ENCODE measurements around the gene CCNI2.
A peak's percentile ranks its signal among the peaks of the same experiment; 100 is the strongest.

The CCNI2 gene

DNA sequence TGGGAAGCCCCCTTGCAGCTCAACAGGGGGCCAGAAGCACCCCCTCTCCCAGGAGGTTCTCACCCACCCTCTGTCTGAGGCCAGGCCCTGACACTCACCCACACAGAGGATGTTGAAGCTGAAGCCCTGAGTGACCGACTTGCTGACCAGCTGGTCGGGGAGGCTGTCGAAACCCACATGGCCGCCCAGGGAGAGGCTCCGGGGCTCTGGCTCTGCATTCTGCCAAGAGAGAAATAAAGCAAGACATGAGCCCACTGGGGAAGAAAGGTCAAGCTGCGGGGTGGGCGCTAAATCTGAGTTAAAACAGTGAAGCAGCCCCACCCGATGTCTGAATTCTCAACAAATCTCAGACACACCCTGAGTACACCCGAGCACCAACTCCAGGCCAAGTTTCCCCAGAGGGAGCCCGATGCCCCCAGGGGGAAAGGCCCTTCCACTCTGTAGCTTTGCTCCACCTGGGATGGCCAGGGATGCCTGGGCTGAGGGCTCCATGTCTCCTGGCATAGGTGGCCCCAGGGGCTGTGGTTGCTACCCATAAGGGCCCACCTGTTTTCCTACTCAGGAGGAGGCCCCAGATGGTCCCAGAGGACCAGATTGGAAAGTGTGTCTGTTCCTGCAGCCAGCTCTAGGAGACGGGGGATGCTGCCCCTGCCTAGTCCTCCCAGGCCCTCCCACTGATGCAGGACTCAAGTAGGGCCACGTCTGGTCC, 18.2 kb downstream of the CCNI2 start:
- DNase-seq, result no peak

DNA sequence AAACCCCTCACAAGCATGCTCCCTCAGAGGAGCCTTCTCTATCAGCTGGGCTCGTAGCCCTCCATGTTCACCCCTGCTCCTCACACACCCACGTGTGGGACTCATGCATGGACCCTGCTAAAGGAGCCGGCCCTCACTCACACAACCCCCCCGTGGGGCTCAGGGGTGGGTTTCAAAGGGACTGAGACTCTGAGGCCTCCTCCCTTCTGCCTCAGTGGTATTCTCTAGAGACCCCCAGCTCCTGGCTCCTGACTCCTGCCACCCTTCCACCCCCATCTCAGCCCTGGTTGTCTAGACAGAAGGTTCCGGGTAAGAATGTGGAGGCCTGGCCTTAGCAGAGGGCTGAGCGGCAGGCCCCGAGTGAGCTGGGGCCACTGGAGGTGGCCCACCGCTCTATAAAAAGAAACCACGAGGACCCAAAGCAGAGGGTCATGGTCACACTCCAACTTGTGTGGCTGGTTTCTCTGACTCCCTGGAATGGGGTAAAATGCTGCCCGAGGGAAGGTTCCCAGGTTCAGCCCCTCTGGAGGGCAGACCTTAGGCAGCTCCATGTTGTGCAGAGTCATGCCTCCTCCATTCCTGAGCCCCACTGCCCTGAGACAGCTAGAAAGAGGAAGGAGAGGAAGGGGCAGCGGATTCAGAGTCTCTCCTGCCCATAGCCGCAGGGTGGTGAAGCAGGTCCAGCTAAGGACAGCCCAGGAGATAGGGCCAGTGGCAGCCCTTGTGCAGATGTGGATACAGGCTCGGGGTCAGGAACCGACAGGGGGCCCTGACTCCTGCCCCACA, 19.0 kb downstream of the CCNI2 start:
- no peak for DNase-seq

DNA sequence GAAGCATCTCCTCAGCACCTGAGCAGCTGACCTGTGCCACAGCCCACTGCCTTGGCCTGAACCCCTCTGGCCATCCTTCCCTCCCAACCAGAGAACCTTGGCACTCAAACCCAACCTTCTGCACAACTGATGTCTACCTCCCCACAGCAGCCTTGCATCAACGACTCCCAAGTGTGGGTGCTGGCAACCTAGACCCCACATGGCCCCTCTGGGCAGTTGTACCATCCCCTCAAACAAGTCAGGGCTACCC, 19.5 kb downstream of the CCNI2 start:
- no peak for DNase-seq

DNA sequence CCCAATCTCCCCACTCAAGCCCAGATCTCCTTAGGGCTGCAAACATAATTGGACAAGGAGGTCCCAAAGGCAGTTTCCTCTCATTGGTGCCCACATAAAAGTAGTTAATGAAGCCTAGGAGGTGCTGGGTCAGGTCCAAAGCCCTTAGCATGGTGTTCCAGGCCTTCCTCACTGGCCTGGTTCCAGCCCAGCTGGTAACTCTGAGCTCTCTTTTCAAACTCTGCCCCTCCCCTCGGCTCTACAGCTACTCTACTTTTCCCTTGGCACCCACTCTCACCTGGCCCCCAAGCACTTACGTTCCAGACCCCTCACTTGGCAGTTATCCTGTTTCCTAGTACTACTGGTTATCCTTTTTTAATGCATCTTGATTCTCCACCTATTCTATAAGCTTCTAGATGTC, 19.9 kb downstream of the CCNI2 start:
- DNase-seq, result no peak

DNA sequence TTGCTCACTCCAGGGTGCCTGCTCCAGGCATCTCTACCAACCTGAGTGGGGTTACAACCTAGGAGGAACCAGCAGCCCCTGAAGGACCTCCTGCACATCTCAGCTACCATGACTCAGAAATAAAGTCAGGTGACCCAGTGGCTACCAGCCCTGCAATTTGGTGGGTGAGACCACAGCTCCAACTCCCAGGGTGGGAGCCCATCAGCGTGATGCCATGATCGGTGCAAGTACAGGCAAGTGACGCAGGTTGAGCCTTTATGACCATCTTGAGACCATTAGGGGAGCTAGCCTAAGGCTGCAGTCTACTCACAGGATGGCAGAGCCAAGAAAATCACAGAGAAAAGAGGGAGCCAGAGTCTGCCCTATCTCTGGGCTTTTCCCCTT, 21.3 kb downstream of the CCNI2 start:
- DNase-seq, result no peak

DNA sequence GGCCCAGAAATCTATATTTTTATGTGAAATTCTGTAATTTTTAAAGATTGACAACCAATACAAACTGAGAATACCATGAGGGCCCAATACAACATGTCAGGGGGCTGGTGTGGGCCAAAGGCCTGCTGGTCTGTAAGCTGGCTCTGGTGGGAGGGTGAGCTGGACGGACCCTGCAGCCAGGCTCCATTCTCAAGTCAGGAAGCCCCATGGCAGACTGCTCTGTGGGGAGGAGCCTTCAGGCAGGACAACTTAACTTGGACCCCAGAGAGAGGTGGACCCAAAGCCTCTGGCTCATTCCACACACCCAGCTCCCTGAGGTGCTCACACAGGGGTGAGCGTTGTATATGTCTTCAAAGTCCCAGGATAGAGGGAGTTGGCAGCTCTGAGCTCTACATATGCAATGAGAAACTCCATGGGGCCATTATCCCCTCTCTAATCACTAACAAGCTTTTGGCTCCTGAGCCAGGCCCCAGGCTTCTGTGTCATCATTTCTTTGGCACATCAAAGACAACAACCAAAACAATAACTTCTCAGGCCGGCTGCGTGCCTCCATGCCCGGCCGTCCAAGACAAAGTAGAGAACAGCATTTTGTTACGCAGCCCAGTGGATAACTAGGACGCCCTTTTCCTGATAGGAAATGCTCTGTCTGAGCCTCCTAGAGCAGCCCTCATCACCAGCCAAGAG, 23.4 kb downstream of the CCNI2 start:
- DNase-seq, result no peak

DNA sequence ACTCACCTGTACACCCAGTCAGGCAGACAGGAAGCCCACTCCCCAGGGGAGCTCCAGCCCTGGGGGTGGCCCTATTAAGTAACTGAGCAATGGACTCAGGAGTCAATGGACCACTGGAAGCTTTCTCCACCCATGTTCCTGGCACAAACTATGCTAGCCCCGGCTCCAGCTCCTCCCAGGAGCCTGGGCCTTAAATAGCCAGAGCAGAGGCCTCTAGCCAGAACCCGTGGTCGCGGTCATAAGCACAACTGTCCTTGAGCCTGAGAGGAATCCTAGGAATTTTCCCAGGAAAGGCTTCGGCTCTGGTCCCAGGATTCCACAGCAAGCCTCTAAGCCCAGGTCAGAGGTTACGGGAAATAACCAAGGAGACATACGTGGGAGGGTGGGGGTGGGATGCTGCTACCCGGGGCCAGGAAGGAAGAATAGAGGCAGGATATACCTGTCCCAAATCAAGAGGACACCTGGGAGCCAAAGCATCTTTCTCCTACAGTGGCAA, 24.3 kb downstream of the CCNI2 start:
- DNase-seq, result no peak

DNA sequence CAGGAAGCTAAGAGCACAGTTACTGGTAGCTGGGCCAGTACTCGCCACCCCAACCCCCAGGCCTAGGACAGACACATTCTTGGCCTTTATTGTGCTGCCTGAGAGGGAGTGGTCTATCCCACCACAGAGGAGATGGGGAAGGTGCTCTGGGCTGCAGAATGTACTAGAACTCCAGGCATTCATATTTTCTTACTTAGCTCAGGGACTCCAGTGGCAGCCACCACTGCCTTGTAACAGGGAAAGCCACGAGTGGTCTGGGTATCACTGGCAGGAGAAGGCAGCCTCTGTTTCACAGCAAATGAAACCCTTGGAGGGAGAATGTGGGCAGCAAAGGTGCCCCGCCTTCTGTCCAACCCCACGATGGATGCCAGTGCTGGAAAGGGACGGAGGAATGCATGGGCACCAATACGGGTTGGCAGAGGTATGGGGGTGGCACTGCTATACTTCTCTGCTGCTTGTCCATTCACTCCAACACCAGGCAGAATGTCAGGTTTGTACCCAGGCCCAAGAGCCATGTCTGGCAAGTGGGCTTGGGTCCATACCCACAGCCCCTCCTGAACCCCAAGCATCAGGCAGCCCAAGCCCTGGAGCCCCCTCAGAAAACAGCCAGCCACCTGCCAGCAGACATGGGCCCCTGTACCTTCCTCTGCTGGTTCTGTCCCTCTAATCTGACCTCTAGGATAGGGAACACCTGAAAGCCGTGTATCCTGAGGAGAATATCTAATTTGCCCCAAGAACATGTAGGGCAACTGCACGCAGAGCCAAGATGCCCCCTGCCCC, 25.3 kb downstream of the CCNI2 start:
- no peak for DNase-seq

DNA sequence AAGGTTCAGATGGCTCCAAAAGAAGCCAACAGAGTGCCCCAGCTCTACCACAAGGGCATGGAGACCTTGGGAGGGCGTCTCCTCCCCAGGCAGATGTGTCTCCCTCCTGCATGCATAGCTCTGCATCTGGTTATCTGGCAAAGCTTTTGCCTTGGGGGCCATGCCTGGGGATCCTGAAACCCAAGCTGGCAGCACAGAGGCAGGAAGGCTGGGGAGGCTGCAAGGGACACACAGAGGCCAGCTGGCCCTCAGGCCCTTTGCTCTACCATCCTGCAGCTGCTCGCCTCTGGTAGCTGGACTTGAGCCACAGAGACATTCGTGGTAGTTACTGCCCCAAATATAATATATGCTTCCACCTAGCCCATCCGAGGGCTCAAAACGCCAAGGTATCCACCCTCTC, 25.9 kb downstream of the CCNI2 start:
- DNase-seq, result no peak

DNA sequence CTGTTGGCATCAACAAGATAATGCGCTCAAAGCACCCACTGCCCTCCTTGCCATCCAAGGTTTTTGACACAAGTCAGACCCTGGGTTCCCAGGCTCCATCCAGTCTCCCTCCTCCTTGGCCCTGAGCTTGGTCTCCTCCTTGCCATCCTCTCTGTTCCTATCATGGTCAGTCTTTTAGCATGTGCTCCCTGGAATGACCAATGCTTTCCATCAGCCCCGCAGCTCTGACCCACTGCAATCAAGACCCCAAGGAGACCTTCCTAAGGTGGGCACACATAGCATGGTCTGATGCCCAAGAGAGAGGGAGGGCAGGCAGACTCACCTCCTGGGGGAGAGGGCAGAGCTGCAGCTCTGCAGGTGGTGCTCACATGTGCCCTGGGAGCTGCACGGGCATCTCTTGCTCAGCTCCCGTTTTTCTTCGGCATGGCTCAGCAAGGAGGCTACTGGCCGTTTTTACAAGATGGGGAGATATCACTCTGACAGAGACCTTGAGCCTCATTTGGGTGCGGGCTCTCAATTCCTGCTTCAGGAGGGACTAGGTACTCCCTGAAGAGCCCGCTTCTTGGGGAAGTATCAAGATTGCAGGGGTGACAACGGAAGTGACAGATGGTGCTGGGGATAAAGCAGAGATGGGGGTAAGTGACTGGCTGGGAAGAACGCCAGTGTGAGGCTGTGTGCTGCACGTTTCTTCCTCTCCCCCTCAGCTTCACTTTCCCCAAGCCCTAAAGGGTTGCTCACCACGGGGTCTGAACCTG, 26.6 kb downstream of the CCNI2 start:
- DNase-seq, result no peak

DNA sequence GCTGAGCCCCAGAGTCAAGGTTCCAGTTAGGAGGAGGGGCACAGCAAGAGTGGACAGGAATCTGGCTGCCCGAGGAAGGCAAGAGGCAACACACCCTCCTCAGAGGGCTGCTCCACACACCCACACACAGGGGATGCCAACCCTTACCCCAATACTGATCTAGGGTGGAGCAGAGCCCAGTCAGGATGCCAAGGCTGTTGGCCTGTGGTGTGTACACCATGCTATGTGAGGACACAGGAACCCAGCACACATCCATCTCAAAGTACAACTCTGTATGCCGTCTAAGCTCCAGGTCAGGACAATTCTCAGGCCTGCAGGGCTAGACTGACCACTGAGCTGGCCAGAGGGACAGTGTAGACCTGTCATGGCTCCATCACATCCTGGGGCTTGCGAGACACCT, 27.2 kb downstream of the CCNI2 start:
- DNase-seq, result no peak

DNA sequence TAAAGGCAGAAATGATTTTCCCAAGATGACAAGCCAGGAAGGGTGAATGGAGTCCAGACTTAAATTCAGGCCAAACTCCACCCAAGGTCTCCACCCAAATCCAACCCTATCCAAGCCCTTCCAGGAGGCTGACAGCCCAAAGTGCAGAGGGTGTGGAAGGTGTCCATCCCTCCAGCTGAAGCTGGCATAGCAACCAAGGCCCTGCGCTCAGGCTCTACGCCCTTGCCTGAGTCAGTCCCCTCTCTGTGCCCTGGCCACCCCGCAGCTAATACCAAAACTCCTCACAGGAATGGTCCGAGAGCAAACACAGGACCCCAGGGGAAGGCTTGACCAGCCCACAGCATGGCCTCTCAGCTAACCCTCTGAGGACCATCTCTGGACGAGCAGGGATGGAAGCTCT, 27.7 kb downstream of the CCNI2 start:
- DNase-seq, result no peak

DNA sequence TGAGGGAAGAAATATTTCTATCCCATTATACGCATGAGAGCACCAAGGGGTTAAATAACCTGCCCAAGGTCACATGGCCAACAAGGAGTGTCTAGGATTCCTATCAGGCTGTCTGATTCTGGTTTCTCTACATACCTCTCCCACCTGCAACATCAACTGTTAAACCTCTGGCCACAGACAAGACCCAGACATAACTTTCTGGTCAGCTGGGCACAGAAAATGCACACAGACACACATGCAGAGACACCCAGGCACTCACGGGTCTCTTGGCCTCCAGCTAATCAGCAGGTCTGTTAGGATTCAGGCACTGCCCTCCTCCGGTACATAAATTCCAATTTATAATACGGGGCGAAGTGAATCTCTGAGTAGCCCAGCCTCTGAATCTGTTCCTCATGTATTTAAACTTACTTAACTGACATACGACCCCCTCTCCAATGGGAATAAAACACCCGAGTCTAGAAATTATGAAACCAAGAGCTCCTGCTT, 28.3 kb downstream of the CCNI2 start:
- no peak for DNase-seq

DNA sequence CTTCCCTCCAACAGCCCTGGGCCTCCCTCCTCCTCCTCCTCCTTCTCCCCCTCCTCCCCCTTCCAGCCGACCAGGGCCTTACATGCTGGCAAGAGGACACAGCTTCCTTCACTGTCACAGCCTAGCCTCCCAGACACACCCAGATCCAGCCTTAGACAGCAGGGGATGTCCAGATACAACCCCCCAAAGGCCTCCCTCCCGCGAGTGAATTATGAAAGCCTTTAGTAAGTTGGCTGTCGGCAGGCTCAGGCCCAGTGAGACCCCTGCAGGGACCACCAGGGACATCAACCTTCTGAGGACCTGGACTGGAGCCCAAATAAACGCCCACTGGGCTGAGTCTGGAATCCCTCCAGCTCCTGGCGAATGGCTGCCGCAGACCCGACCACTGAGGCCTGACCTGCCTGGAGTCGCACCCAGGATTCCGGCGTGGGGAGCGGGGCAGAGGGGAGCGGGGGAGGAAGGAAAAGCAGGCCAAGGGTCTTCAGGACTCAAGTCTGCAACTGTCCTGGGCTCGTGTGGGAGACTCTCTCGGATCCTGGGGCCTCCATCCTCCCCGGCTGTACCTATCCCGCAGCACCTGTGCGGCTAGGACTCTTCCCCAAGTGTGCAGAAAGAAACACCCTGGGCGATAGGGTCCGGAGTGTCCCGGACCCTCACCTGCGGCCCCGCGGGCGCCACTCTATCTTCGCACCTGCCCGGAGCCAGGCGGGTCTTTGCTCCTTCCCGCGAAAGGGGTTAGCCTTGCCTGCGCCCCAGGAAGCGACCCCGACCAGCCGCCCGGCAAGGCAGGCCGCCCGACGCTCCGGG, 29.1 kb downstream of the CCNI2 start:
- DNase-seq, result no peak

DNA sequence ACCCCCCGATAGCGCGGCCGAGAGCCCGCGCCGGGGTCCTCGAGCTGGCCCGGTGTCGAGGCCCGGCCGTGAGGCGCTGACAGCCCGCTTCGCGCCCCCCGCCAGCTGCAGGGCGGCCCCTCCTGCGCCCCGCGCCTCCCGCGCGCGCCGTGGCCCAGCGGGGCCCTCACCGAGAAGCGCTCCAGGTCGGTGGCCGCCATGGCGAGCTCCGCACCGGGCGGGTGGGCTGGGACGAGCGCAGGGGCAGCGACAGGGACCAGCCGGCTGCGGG, 29.6 kb downstream of the CCNI2 start:
- no peak for DNase-seq

DNA sequence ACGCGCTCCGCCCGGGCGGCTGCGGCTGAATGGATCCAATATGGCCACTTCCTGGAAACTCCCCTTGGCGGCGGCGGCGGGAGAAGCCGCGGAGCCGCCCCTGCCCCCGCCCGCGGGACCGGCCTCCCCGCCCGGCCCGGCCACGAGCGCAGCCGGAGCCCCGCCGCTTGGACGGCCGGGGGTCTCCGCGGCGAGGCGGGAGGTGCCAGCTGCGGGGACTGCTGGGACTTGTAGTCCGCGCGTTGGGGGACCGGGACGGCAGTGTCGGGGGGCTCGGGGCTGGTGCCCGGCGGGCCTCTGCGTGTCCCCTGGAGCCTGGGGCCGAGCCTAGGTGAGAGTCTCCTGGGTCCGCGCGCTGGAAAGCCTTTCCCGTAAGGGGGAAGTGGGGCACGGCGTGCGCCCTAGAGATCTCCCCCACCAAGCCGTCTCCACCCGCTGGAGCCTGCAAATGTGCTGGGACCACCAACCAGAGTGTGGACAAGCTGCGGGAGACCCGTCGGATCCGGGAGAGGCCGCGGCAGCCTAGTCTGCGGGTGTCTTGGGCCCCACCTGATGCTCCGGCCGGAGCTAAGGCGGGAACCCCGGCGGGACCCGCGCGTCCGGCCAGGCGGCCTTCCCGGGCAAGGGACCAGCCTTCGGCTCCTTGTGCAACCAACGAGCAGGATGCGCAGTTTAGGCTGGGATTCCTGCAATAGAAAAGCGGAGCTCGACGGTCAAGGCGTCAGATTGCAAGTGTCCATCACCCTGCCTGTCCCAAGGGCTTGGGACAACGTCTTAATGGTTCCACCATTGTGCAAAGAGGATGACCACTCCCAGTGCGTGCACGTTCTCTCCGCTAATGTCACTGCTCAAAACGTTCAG, 30.2 kb downstream of the CCNI2 start, which contains the start of gene SEPTIN8:
Gene SEPTIN8 (minus strand): TSS at position 31 of the 861 bp plus-strand sequence. CDS start 102 bp downstream, outside the sequence.
- DNase-seq, result peak; percentile 42 to 80 (median 69)

DNA sequence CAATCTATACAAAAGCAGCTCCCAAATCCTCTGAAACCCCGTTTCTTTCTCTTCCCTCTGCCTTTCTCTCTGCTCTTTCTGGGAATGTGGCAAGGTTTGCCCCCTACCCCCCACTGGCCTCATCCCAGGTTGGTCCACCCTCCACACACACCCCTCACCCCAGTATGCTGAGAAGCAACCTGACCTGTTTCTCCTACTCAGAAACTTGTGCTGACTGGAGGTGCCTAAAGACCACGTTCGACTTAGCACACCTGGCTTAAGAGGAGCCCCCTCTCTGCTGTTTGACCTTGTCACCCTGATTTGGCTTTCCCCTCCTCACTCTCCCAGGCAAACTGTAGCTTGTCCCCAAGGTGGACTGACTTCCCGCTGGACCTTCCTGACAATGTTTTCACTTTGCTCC, 30.9 kb downstream of the CCNI2 start:
- DNase-seq, result no peak

DNA sequence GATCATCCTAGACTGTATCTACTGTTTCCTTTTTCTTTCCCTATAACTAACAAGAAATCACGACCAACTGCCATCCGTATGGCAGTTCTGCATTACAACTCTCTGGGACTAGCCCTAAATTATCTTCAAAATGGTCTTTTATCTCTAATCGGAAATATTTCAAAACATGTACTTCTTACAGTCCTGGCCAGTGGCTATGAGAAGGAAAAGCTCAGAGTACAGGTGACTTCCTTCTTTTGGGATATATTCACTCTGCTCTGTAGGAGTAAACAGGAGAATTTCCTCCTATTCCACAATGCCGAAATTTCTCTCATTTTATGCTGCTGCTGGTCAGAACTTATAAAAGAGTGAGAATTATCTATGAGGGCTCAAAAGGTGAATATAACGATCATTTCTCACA, 31.6 kb downstream of the CCNI2 start:
- DNase-seq, result no peak

DNA sequence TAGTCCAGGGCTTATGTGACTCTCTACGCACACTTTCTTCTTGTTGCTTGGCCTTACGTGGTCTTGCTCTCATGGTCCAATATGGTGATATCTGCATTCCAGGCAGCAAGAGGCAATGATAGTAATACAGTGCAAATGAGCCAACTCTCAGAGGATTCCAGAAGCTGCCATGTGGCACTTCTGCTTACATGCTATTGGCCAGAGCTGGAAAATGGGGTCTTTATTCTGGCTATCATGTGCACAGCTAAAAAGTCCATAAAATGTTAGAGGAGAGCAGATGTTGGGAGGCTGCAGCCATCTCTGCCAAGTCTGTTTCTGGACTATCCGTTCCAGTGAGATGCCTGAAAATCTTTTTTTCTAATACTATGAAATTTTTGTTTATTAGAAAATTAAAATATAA, 32.7 kb downstream of the CCNI2 start:
- DNase-seq, result no peak

DNA sequence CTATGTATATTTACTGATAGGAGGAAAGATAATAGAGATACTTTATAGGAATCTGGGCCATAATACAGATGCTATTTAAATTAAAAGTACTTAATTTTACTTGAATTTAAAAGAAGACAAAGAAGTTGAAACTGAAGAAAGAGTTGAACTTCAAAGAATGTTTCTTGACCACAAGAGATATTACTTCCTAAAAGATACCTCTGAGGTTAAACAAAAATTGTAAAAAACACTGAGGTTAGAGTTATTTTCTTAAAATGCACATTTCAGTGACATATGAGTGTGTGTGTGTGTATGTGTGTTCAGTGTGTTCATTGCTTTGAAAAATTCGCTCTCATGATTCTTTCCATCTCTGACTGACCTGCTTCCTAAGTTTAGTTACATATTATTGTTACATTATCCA, 33.4 kb downstream of the CCNI2 start:
- no peak for DNase-seq

DNA sequence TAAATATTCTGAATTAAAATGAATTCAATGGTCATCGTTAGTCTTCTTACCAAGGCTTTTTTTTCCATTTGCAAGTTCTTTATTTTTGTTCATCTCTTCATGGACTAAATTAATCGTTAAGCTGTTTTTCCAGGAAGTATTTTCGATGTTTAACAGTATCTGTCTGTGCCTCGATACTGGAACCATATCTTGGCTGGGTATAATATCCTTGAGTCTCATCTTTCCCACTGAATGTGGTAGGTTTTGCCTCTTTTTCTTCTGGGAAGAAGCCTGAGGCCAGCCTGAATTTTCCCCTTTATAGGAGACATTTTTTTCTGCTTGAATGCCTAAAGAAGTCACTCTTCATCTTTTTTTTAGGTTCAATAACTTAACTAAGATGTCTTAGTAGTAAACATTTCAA, 33.8 kb downstream of the CCNI2 start:
- no peak for DNase-seq
